ENCODE data around the gene CENPA.

Gene CENPA

DNA sequence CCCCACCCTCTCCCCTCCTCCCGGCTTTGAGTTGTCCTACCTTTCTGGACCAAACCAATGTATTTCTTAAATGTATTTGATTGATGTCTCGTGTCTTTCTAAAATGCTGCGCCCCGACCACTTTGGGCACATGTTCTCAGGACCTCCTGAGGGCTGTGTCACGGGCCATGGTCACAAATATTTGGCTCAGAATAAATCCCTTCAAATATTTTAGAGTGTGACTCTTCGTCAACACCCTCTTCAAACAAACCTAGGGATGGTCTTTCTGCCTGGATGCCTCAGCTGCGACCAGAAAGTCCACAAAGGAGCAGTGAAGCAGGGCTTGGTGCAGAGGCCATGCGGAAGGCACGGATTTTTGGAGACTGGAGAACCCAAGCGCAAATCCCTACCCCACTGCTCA, 22.8 kb upstream of the CENPA start:
- no peak for DNase-seq

GRCh38 chr2:26764078-26764887, 21.6 kb upstream of the CENPA start, which contains the start of gene SLC35F6:
TSS of gene SLC35F6 (plus strand) at chr2:26764284. CDS start at chr2:26764350, 66 bp downstream.
- peak; percentile 22 to 83 for DNase-seq

DNA sequence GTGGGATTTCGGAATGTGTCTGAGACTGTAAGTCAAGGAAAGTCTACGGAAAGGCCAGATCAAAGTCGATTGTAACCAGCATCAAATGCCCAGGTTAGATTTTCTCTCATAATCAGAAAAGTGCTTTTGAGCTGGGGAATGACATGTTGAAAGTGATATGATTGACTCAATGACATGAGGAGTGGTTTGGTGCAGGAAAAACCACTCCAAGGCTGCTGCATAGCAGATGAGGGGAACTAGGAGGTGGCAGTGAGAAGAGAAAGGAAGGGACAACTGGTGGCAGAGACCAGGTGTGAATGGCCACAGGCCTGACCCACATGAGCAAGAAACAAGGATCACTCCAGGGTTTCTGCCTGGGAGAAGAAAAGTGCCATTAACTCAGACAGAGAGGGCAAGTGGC, 20.9 kb upstream of the CENPA start:
- no peak for DNase-seq

GRCh38 chr2:26765475-26766200, 20.2 kb upstream of the CENPA start:
- DNase-seq, result no peak

DNA sequence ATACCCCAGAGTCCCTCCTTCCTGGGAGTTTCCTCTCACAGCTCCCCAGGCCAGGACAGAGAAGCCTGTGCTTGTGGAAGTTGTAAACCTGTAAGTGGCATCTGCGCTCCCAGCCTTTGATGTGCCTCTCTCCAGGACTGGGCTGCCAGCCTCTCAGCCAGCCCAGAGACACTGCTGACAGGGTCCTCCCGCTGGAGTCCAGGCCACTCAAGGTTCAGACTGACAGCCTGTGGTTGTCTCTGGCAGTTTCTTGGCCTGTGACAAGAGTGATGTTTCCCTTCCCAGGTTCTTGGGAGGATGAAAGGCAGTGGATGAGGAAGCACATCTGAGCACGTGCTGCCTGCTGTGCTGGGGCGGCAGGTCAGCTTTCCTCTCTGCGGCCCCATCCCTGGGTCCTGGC, 18.7 kb upstream of the CENPA start:
- peak; percentile 14 to 39 for DNase-seq

GRCh38 chr2:26767894-26768487, 17.9 kb upstream of the CENPA start:
- peak; percentile 66 to 84 for DNase-seq

- no peak for DNase-seq
Measured at GRCh38 chr2:26768759-26769088, 17.1 kb upstream of the CENPA start.

GRCh38 chr2:26769089-26769761, 16.6 kb upstream of the CENPA start:
- DNase-seq, result peak in 1 of 2 experiments; percentile 32

- DNase-seq, result peak in 1 of 2 experiments; percentile 53
Measured at GRCh38 chr2:26770986-26771586, 14.8 kb upstream of the CENPA start.

GRCh38 chr2:26772064-26773001, 13.5 kb upstream of the CENPA start:
- DNase-seq, result peak; percentile 91 to 93

DNA sequence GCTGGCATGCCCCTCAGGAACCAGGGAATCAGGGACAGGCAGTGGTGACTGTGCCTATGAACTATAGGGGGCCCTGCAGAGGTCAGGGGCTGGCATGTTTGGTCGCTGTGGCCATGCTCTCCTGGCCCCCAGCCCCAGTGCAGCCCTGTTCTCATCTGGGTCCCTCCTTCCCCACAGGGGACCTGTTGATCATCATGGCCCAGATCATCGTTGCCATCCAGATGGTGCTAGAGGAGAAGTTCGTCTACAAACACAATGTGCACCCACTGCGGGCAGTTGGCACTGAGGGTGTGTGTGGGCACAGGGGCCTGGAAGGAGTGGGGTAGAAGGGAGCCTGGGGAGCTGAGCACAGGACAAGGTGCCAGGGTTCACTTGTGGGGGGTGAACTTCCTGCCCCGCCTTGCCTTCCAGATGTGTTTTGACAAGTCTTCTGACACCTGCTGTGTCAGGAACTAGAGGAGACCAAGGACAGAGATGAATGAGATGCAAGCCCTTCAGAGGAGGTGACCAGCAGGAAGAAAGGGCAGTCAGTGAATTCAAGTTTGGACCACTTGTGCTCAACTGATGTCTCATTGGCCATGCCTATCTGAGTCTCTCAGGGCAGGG, 9.6 kb upstream of the CENPA start:
- DNase-seq, result no peak

GRCh38 chr2:26778098-26778497, 7.8 kb upstream of the CENPA start:
- DNase-seq, result no peak

DNA sequence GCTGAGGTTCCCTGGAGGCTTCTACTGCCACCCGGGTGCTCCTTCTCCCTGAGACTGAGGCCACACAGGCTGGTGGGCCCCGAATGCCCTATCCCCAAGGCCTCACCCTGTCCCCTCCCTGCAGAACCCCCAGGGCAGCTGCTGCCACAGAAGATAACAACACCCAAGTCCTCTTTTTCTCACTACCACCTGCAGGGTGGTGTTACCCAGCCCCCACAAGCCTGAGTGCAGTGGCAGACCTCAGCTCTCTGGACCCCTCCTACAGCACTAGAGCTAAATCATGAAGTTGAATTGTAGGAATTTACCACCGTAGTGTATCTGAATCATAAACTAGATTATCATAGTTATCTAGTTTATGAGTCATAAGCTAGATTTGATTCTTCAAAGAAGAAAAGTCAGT, 7.3 kb upstream of the CENPA start:
- no peak for DNase-seq

DNA sequence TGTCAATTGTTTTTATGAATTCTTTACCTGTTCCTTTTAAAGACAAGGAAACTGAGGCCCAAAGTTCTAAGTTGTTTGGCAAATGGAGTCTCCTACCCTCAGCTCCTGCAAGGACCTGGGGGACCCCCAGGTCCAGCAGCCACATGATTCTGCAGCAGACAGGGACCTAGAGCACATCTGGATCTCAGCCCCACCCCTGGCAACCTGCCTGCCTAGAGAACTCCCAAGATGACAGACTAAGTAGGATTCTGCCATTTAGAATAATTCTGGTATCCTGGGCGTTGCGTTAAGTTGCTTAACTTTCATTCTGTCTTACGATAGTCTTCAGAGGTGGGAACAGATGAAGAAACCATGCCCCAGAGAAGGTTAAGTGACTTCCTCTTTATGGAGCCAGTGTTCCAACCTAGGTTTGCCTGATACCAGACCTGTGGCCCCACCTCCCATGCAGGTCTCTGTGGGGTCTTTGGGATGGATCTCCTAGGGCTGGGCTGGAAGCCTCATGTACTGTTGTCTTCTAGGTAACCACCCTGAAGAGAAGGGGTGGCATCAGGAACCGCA, 5.6 kb upstream of the CENPA start:
- no peak for DNase-seq

- no peak for DNase-seq
Measured at GRCh38 chr2:26782876-26783704, 2.8 kb upstream of the CENPA start.

DNA sequence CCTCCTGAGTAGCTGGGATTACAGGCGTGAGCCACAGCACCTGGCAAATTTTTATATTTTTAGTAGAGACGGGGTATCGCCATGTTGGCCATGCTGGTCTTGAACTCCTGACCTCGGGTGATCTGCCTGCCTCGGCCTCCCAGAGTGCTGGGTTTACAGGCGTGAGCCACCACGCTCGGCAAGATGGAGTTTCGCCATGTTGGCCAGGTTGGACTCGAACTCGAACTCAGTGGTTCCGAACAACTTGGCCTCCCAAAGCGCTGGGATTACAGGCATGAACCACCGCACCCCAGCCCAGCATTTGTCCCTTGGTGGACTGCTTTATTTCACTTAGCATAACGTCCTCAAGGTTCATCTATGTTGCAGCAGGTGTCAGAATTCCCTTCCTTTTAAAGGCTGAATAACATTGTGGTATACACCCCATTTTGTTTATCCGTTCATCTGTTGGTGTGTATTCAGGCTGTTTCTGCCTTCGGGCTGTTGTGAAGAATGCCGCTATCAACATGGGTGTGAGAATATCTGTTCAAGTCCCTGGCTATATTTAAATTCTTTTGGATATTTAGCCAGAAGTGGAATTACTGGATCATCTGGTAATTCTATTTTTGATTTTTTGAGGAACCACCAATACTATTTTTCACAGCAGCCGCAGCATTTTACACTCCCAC, 1.2 kb upstream of the CENPA start:
- no peak for DNase-seq

GRCh38 chr2:26786207-26787028, 562 bp downstream of the CENPA start:
- DNase-seq, result peak in 1 of 2 experiments; percentile 28

GRCh38 chr2:26792720-26793119, 6.9 kb downstream of the CENPA start:
- no peak for DNase-seq

All from NCI-H446 (cell line).